Measurements from ENCODE around the gene SHROOM1.
A peak's percentile ranks its signal among the peaks of the same experiment; 100 is the strongest.
"Not testable (repeated sequence)": the region's sequence is repeated elsewhere in the genome, so short reads cannot be mapped to it uniquely, and the experiment has no call there.

The SHROOM1 gene

DNA sequence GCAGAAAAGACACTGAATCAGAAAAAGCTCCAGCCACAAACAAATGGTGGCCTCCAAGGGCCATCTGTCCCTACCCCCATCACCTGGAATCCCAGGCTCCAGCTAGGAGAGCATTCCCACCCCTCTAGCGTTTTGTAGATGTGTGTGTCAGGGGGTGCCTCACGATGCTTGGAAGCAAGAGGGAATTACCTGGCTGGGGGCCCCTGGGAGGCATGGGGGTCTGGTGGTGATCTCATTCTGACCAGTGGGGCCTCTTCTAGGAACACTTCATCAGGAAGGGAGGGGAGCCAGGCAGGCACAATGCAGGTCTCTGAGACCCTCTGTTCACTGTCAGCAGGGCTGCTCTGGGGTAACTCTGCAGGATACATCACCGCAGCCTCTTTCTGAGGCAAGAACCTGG lies 6.0 kb downstream of the SHROOM1 start:
- no peak for DNase-seq

DNA sequence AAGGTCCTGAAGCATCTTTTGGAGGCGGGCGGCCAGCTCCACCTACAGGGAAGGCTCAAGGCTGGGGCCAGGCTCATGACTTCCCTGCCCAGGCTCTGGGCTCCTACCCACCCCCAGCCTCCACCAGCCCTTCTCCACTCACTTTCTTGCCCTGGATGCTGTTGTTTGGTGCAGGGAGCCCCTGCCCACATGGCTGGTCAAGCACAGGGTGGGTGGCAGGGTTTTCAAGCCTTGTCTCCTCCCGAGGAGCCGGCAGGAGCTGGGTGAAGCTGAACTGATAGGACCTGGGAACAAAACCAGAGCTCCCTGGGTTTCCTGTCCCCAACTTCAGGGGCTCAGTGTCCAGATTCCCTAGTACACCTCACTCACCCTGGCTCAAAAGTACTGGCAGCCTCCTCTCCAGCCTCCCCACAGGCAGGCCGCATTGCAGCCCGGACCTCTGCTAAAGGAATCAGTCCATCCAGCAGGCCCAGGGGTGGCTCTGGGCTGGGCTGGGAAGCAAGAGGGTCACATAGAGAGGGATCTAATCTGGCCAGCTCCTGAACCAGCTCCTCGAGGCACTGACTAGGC lies 6.9 kb downstream of the SHROOM1 start:
- DNase-seq: no peak

DNA sequence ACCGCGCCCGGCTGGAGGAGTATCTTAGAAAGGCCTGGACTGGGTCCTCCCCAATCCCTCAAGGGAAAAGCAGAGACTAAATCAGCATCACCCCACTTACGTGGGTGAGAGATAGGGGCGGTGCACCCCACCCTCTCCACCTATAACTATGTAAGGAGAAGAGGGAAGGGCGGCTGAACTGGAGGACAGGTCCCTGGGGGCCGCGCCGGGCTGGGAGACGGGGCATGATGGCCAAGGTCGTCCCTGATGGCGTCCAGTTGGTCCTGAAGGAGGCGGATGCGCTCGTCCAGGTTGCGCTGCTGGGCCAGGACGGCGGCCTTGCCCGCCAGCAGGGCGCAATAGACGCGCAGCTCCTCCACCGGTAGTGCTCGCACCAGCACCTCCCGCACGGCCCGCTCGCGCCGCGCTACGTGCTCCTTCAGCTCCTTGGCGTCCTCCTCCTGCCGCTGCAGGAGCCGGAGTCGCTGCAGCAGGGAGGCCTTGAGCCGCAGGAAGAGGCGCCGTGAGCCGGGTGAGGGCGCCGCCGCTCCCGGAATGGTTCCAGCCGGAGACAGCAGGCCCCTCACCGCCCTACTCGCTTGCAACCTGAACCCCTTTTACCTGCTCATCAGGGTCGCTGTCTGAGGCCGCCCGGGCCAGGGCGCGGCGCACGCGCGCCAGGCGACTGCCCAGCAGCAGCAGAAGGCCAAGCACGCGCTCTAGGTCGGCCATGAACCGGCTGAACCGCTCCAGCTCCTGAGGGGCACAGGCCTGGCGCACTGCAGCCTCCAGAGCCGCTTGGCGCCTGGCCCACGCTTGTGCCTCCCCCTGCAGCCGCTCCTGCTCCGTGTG lies 7.6 kb downstream of the SHROOM1 start:
- DNase-seq: no peak

DNA sequence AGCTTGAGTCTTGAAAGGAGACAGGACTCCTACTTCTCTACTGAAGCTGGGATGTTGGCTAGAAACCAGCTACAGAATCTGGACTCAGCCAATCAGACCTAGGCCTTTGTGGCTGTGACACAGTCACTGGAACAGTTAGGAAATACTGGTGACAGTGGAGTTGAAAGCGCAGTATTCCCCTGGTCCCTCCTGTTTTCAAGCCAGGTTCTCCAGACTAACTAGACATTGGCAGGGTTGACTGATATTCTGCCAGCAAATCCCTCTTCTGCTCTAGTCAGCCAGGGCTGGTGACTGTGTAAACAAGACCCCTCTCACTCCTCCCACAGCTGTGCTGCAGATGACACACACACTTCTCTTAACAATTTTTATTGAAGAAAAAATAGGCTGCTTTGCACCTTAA lies 8.7 kb downstream of the SHROOM1 start:
- no peak for DNase-seq

DNA sequence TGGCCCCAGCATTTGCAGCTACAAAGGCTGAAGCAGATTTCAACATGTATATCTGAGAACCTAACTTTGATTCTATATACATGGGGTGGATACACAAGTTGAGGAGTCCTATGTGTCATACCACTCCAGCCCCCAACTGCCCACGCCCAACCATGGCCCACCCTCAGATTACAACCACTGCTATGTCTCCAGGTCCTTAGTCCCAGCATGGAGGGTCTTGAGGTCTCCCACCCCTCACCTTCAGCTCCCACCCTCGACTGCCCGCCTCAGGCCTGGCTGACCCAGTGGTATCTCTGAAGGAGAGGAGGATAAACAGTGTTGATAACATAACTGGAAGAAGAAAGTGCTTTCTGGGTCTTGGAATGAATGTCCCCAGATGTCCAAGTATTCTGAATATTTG lies 9.1 kb downstream of the SHROOM1 start:
- no peak for DNase-seq

DNA sequence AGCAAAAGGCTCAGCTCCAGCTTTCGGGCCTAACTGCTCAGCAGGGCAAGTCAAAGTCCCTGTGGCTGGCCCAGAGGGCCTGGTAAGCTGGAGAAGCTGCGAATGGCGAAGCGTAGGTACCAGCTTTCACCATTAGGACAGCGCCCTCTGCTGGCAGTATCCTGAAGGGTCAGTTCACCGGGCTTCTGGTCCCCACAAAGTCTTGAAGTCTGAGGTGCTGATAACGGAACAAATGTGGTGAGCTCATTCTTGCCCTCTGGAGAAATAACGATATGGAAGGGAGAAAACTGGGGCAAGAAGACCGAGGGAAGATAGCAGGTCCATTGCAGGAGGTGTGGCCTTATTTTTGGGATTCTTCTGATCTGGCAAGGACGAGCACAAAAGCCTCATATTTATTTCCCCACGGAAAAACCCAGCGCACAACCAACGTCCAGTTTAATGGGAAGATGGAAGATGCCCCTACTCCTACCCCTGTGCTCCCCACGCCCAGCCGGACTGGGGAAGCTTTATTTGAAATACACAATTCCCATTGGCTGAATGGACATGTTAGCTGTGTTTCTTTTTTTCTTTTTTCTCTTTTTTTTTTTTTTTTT lies 10.2 kb downstream of the SHROOM1 start:
- peak; percentile 88 for DNase-seq

DNA sequence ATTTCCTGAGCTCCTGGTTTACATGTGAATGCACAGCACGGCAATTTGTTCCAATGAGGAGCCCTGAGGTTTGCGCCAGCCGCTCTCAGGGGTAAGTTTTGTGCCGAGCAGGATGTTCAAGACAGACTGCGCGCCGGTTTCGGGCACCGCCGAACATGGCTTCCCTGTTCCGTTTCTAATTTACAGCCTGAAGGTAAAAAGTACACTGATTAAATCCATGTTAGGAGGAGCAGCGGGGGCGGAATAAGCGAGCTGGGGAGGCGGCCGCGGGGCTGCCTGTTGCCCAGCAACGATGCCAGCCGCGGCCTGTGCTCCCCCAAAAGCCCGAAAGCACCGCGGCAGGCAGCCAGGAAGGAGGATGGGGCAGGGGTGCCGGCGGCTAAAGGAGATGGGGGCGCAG lies 11.0 kb downstream of the SHROOM1 start:
- DNase-seq: no peak

DNA sequence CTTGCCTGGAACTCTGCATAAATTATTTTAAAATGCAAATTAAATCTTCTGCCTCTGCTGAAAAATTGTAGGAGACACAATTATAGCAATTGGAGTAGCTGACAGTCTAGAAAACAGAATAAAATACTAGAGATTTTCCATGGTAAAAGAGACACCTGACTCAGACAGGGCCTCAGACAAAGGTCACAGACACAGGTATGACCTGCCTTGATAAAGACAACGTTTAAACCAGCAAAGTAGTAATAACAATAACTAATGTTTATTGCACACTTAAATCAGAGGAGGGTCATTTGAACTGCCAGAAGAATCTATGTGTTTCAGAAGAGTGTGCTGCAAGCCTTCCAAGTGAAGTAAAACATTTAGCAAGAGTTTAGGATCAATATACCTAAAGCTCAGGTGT lies 13.4 kb downstream of the SHROOM1 start:
- DNase-seq: no peak

DNA sequence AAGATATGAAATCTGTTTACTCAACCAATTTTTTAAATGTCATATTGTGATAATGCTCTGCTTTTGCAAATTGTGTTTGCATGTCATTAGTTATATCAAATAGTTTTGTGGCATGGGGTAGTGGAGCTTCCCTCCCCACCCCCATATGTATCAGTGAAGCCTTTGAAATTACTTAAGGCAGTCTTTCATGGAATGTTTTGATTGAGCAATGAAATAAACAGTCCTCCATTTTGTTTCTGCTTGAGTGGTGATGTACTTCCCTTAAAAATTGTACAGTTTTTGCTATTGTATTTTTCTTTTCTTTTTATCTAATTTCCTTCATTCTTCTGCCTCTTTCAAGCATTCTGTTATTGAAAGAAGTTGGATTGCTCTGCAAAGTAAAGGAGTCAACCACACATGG lies 13.9 kb downstream of the SHROOM1 start:
- no peak for DNase-seq

DNA sequence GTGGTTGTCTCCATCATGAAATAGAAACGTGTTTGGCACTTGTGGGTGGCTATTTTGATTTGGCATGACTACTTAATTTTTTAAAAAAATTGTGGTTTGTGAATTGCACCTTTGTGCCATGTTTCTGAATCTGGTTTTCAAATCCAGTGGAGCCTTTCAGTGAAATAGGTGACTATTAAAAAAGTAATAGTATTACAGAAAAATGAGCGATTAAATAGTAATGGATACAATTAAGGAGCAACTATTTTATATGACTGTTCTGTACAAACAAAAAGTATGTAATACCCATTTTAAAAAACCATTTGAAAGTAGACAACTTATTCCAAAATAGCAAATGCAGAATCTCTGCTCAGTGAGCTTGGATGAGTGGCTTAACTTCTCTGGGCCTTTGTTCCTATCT lies 14.4 kb downstream of the SHROOM1 start:
- DNase-seq: no peak

DNA sequence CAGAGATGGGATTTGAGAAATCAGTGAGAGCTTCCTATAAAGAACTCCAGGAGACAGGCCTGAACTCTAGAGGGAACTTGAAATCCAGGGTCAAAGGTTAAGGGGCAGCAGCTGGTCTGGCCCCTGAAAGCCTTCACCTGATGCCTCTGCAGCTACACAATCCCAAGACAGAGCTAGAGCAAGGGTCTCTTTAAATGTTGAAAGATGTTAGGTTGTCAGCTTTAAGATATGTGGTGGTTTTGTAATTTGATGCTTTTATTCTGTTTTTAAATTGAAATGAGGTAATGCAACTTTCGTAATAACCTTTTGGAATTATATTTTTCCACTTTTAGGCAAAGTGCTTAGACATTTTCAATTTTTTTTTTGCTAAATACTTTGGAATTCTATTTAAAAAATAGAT lies 15.0 kb downstream of the SHROOM1 start:
- DNase-seq: no peak

DNA sequence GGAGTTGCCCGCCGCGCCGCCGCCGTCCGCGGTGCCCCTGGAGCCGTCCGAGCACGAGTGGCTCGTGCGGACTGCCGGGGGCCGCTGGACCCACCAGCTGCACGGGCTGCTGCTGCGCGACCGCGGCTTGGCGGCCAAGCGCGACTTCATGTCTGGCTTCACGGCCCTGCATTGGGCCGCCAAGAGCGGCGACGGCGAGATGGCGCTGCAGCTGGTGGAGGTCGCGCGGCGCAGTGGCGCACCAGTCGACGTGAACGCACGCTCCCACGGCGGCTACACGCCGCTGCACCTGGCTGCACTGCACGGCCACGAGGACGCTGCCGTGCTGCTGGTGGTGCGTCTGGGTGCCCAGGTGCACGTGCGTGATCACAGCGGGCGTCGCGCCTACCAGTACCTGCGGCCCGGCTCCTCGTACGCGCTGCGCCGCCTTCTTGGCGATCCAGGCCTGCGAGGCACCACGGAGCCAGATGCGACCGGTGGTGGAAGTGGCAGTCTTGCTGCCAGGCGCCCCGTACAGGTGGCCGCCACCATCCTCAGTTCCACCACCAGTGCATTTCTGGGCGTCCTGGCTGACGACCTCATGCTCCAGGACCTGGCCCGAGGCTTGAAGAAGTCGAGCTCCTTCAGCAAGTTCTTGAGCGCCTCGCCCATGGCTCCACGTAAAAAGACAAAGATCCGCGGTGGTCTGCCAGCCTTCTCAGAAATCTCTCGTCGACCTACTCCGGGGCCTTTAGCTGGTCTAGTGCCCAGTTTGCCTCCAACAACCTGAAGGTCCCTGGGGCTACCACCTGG lies 15.7 kb downstream of the SHROOM1 start:
- no peak for DNase-seq

DNA sequence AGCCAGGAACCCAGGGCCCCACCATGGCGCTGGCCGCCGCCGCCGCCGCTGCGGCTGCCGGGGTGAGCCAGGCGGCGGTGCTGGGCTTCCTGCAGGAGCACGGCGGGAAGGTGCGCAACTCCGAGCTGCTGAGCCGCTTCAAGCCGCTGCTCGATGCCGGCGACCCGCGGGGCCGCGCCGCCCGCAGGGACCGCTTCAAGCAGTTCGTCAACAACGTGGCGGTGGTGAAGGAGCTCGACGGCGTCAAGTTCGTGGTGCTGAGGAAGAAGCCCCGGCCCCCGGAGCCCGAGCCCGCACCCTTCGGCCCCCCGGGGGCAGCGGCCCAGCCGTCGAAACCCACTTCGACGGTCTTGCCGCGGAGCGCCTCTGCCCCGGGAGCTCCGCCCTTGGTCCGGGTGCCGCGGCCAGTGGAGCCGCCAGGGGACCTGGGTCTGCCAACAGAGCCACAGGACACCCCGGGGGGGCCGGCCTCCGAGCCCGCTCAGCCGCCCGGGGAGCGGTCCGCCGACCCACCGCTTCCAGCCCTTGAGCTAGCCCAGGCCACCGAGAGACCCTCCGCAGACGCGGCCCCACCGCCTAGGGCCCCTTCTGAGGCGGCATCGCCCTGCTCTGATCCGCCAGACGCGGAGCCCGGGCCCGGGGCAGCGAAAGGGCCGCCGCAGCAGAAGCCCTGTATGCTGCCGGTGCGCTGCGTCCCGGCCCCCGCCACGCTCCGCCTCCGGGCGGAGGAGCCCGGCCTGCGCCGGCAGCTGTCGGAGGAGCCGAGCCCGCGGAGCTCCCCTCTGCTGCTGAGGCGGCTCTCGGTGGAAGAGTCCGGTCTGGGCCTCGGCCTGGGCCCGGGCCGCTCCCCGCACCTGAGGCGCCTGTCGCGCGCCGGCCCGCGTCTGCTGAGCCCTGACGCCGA lies 16.6 kb downstream of the SHROOM1 start:
- DNase-seq: no peak

DNA sequence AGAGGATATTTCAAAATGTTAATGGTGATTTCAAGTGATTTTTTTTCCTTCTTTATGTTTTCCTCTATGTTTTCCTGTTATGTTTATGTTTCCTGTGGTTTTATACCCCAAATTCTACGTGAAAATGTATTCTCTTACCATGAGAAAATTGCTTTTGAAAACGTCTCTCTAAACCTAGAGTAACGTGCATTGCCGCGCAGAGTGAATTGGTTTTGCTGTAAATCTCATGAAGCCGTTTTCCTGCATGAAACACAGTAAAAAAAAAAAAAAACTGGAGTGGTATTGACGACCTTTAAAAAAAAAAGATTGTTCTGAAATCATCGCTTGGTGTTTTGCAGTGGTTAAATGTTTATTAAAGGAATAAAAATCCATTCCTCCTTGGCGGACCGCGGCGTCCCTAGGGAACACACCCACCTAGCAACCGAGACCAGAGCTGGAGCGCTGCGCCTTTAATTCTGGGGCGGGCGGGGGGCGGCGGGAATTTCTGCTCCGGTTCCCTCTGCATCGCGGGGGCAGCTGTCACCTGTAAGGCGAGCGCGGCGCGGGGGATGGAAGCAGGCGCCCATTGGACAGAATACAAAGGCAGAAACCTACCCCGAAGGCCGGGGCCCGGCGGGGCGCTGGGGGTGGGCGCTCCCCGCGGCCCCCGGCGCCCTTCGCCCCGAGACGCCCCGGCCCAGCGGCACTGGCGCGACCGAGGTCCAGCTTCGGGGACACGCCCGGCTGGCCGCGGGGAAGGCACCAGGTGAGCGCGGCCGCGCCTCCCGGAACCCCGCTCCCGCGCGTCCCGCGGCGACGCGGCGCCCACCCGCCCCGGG lies 17.5 kb downstream of the SHROOM1 start, which contains the start of gene SOWAHA:
SOWAHA (plus strand) TSS at position 522 of the 818 bp plus-strand sequence. CDS start 320 bp downstream, outside the sequence.
- no peak for DNase-seq

DNA sequence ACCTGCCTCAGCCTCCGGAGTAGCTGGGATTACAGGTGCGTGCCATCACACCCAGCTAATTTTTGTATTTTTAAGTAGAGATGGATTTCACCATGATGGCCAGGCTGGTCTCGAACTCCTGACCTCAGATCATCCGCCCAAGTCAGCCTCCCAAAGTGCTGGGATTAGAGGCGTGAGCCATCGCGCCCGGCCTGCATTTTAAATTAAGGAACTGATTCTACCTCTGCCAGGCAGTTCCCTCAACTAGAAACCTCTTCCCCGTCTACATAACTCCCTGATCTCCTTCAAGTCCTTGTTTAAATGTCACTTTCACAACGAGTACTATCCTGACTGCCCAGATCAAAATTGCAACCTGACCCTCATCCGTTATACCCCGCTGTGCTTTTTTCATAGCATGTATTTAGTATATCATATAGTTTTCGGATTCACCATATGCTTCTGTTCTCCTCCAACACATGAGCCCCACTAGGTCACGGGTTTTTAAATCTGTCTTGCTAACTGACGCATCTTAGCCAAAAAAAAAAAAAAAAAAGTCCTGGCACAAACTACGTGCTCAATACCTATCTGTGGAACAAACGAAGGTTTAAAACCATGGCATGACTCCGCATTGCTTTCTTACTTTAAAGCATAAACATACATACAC lies 18.2 kb downstream of the SHROOM1 start:
- no peak for DNase-seq

DNA sequence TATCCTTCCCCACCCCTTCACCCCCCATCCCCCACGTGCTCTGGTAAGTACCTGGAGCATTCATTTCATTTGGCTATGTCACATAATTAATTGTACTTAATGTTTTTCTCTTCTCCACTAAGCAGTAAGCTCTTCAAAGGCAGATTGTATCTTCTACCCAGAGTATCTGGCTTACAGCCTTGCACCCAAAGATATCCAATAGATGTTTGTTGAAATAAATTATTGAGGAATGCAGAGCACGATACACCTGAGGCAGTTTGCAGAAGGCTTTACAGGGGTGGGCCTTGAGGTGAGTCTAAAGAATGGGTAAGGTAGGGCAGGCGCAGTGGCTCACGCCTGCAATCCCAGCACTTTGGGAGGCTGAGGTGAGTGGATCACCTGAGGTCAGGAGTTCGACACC lies 19.8 kb downstream of the SHROOM1 start:
- DNase-seq: no peak

DNA sequence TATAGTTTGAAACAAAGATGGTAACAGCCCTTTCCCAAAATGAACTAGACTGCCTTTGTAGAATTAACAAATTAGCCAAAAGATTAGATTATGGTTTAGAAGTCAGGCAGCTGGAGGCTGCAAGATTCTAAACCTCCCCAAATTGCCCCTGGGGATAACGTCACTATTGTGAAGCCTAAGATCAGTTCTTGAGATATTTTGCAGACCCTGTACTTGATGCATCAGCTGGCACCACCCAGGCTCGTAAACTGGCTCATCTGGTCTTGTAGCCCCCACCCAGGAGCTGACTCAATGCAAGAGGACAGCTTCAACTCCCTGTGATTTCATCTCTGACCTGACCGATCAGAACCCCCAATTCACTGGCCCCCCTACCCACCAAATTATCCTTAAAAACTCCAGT lies 21.6 kb downstream of the SHROOM1 start:
- DNase-seq: no peak

DNA sequence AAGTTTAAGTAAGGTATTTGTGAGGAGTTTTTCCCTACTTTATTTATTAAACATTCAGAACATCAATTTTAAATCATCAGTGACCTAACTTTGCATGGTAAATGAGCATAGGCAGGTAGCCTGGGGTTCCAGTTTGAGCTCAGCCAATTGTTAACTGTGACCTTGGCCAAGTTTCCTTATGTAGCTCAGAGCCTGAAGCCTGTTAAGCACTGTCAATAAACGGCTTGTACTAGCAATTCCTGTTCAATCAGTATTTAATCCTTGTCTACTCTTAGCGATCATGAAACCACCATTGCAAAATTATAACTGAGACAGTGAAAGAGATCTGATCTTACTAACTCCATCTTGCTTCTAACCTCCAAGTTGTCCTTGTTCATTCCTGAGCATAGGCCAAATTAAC lies 22.0 kb downstream of the SHROOM1 start:
- no peak for DNase-seq

DNA sequence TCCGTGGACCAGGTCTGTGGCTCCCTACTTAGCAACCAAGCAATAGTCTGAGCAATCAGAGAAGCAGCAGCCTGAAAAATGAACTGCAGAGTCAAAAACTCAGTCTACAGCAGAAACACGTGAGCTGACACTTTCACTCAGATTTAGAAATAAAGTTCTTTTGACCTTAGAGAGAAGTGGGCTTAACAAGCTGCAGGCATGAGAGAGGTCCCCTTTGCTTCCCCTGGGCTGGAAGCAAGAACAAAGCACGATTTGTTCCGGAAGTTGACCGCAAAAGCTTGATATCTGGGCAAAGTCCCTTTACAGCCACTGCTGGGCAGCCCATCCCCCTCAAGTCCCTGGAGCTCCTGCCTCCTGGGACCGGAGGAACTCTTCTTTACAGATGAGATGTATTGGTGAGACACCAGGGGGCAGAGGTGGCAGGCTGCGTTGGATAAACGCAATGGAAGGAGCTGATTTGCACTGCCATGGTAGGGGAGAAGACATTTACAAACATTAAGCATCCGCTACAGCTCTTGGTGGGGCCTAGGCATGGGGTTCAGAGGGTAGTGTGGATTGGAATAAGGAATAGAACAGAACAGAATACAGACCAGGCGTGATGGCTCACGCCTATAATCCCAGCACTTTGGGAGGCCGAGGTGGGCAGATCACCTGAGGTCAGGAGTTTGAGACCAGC lies 23.1 kb downstream of the SHROOM1 start:
- no peak for DNase-seq

DNA sequence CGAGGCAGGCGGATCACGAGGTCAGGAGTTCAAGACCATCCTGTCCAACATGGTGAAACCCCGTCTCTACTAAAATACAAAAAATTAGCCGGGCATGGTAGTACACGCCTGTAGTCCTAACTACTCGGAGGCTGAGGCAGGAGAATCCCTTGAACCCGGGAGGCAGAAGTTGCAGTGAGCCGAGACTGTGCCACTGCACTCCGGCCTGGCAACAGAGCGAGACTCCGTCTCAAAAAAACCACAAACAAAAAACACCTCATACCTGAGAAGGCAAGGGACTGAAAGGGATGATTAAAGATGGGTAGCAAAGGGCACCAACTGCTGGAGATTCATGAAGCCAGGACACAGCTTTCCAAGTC lies 23.7 kb downstream of the SHROOM1 start:
- DNase-seq: not testable (repeated sequence)

All from stimulated activated CD4-positive, alpha-beta T cell treated with anti-CD3 and anti-CD28 coated beads, Interleukin-4, amount 100 ng/mL, for 1 hour (primary cell).